Activated CD4-positive, alpha-beta memory T cell treated with anti-CD3 and anti-CD28 coated beads, Interleukin-2, amount 10 ng/mL, durations not matched to agents 7 days and 5 days (primary cell): ENCODE data around the gene HOXA5. TPM values are rescaled to one million over a fixed set of nuclear protein-coding genes. Genes with fewer than 3 reads are reported as not detected.
A peak's percentile ranks its signal among the peaks of the same experiment; 100 is the strongest.

Experiments
- CTCF ChIA-PET: fragments of 350-600 bp; sonication (Branson Sonifier 250); formaldehyde crosslinking; loops from one replicate; lab custom pipeline; 2021; ENCODE audit warnings: antibody characterized with exemption, inconsistent platforms; lab: Charles Lee
- POLR2A ChIA-PET: fragments of 350-600 bp; sonication (Branson Sonifier 250); formaldehyde crosslinking; loops from one replicate; lab custom pipeline; 2021; ENCODE audit warnings: antibody characterized with exemption; lab: Charles Lee
- DNase-seq: peaks from one replicate; pipeline ENCODE4 v3.0.0-alpha.2; 2020
- H3K27ac Mint-ChIP-seq: one replicate; pipeline ENCODE4 v1.8.0; 2021; ENCODE audit warnings: mild to moderate bottlenecking, mixed read lengths
- H3K27me3 Mint-ChIP-seq: one replicate; pipeline ENCODE4 v1.8.0; 2021; ENCODE audit warnings: mixed read lengths
- H3K36me3 Mint-ChIP-seq: one replicate; pipeline ENCODE4 v1.8.0; 2021; ENCODE audit warnings: low read depth, mixed read lengths
- H3K4me1 Mint-ChIP-seq: one replicate; pipeline ENCODE4 v1.8.0; 2021; ENCODE audit warnings: mixed read lengths
- H3K4me3 Mint-ChIP-seq: one replicate; pipeline ENCODE4 v1.8.0; 2021; ENCODE audit warnings: mild to moderate bottlenecking, mixed read lengths
- H3K9me3 Mint-ChIP-seq: one replicate; pipeline ENCODE4 v1.8.0; 2021; ENCODE audit warnings: mixed read lengths
- total RNA-seq, 2 experiments: library from RNA; stranded (reverse); gene quantifications; one replicate each; pipeline ENCODE4 v1.2.3, GENCODE V29; 2021

HOXA5 gene
- total RNA-seq, 2 experiments from 2014 or later: not detected

DNA sequence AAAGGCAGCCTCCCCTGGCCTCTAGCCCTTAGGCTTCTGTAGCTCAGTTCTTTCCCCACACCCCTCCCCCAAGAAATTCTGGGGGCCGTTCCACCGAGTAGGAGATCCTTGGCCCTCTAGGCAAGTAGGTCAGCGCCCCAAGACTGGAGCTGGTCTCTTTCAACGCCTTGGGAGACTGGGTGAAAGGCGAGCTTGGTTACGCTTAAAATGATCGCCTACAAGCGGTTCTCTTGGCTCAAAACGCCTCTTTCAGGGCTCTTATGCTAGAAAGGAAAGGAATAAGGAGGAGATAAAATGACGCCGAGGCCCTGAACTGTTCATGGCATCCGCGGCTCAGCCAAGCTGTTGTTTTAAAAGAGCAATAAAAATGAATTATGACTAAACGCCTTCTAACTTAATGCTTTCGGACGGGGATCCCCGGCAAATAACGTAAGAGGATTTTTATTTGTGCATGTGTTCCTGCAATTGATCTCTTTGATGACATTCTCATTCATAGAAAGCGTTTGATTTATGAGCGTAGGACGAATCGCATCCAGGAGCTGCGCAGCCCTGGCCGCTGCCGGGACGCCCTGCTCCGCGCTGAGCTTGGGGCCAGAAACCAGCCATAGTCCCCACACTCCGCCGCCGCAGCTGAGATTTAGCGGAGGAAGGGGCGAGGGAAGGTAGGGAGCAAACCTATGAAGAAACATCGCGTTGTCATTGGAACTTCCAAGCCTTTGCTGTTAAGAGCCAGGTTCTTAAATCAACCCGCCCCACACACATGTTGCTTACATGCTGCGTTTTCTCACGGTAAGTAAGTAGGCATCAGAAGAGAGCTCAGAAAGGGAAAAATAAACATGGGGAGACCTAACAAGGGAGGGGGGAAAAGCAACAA, 44.7 kb downstream of the HOXA5 start:
- H3K27me3 Mint-ChIP-seq: peaks cover 82% of the 10 kb centered on the region
- peaks cover 8% of the 10 kb centered on the region for H3K36me3 Mint-ChIP-seq
- H3K4me1 Mint-ChIP-seq: peaks cover 26% of the 10 kb centered on the region
- no peaks in the 10 kb centered on the region for H3K9me3 Mint-ChIP-seq
- ChIA-PET CTCF (interaction anchor here (0.5 kb wide), 2 partner anchors 22 to 248 kb away, joined by 5 read pairs; no protein-coding TSS in a partner anchor), POLR2A (no interaction called here)
- no peak overlapping the region for H3K4me3 Mint-ChIP-seq
- DNase-seq: no peak
- no peak overlapping the region for H3K27ac Mint-ChIP-seq

DNA sequence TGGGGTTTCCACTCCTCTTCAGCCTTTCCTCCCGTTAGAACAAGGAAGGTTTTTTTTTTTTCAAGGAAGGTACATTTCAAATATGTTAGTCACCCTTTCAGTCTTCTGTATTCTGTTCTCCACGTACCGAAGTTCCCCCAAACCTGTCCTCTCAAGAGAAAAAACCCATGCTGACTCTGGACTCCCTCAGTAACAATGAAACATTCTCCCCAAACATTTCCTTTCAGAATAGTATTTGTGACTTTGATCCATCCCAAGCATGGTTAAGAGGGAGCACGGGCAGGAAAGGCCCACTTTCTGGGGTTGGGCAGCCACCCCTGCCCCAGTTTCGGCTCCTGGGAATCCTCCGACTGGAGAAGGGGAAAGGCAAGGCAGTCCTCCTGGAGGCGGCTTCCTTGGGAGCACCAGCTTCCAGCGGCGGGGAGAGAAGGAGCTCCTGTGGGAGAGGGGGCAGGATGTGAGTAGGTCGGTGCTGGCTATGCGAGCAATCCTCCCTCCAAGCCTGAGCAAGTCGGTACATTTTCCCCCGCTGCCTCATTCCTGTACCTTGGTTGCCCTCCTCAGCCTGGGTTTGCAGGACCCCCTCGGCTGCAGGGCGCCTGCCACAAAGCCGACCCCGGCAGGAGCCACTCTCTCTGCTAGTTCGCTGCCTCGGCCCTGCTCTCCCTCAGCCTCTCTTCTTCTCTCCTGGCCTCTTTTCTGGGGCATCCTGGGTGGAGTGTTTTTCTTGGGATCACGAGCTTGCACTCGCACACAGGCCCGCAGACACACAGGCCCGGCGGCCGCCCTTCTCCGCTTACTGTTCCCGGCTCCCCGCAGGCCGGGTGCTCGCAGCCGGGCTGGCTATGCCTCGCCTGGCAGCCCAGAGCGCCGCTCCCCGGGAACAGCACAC, 45.5 kb downstream of the HOXA5 start:
- Mint-ChIP-seq H3K27ac (no peak overlapping the region), H3K36me3 (peaks cover 8% of the 10 kb centered on the region), H3K27me3 (peaks cover 80% of the 10 kb centered on the region), H3K4me3 (peak overlapping the region; percentile 85), H3K9me3 (no peaks in the 10 kb centered on the region), H3K4me1 (peaks cover 26% of the 10 kb centered on the region)
- ChIA-PET CTCF (no interaction called here), POLR2A (no interaction called here)
- no peak for DNase-seq

DNA sequence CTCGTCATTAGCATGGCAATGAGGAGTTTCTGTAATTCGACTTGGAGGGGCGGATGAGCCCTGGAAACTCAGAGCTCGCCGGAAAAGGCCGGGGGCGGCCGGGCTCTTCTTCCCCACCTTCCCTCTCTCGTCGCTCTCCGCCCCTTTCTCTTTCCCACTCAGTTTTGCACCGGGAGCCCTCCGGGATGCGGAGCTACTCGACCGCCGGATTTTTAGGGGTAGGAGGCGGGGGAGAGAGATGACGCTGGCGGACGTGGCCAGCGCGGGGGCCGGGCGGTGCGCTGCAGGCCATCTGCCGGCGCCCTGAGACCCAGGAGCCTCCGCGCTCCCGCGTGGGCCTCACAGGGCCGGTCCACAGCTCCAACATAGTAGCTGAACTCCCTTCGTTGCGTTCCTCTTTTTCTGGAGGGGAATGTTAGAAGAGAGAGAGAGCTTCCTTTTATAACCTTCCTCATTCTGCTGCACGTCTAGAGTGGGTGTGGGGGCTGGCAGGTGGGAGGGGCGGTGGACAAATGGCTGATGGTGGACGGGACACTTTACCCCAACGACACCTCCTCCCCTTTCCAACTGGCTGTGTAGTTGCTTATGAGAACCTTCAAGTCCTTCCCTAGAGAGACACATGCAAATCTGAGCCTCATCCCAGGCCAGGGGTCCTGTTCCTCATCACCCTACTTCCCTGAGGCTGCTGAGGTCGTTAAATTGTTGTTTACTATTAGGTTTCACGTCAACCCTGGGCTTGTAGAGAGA, 46.5 kb downstream of the HOXA5 start:
- Mint-ChIP-seq H3K27me3 (peaks cover 81% of the 10 kb centered on the region), H3K9me3 (no peaks in the 10 kb centered on the region), H3K27ac (no peak overlapping the region), H3K4me3 (peak overlapping the region; percentile 85), H3K4me1 (peaks cover 20% of the 10 kb centered on the region), H3K36me3 (peaks cover 8% of the 10 kb centered on the region)
- no peak for DNase-seq
- ChIA-PET CTCF (interaction anchor here (1.3 kb wide), 2 partner anchors 8 to 54 kb away, joined by 3 to 6 read pairs; no protein-coding TSS in a partner anchor), POLR2A (interaction anchor here (0.9 to 1.0 kb wide), 2 partner anchors 232 to 234 kb away, joined by 3 to 5 read pairs; no protein-coding TSS in a partner anchor)

GRCh38 chr7:27095897-27096767, 47.3 kb downstream of the HOXA5 start, which contains the start of gene HOXA1:
HOXA1 (minus strand) TSS chr7:27096000; CDS start chr7:27095912, 88 bp downstream.
- ChIA-PET POLR2A (interaction anchor here (0.9 to 1.0 kb wide), 2 partner anchors 231 to 233 kb away, joined by 3 to 5 read pairs; no protein-coding TSS in a partner anchor), CTCF (interaction anchor here (1.3 kb wide), 2 partner anchors 9 to 54 kb away, joined by 3 to 6 read pairs; no protein-coding TSS in a partner anchor)
- Mint-ChIP-seq H3K9me3 (no peaks in the 10 kb centered on the region), H3K36me3 (peaks cover 4% of the 10 kb centered on the region), H3K4me1 (peaks cover 20% of the 10 kb centered on the region), H3K27me3 (peaks cover 81% of the 10 kb centered on the region), H3K27ac (peak within 1 kb of the TSS; percentile 70), H3K4me3 (peak within 1 kb of the TSS; percentile 85)
- DNase-seq: peak; percentile 78

DNA sequence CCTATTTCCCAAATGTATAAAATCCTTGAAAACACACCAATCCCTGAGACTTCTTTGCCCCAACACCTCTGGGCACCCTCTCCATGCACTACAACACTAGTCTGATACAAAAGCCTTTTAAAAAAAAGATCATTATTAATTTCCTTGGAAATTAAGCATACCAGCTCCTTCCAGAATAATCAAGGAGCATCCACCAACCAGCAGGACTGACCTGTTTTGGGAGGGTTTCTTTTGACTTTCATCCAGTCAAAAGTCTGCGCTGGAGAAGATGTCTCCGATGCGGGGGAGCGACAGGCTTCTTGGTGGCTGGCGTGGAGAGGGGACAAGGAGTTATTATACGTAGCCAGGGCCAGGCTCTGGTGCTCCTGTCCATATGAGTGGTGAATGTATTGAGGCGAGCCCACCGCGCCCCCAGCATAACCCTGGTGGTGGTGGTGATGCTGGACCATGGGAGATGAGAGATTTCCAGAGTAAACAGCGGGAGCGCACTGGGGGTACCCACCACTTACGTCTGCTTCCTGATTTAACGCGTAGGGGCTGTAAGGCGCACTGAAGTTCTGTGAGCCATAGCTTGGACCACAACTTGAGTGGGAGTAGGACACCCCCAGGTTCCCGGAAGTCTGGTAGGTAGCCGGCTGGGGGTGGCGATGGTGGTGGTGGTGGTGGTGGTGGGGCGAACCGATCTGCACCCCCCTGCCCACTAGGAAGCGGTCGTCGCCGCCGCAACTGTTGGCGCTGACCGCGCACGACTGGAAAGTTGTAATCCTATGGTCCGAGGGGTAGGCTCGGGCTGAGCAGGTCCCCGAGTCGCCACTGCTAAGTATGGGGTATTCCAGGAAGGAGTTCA, 48.2 kb downstream of the HOXA5 start:
- ChIA-PET POLR2A (no interaction called here), CTCF (interaction anchor here (1.3 kb wide), 1 partner anchor 55 kb away, joined by 4 read pairs; no protein-coding TSS in a partner anchor)
- H3K9me3 Mint-ChIP-seq: no peaks in the 10 kb centered on the region

GRCh38 chr7:27094304-27095049, 49.0 kb downstream of the HOXA5 start:
- Mint-ChIP-seq H3K4me3 (peak overlapping the region; percentile 85), H3K36me3 (no peaks in the 10 kb centered on the region), H3K4me1 (peaks cover 20% of the 10 kb centered on the region), H3K27me3 (peaks cover 84% of the 10 kb centered on the region), H3K9me3 (no peaks in the 10 kb centered on the region), H3K27ac (no peak overlapping the region)
- no peak for DNase-seq
- ChIA-PET POLR2A (no interaction called here), CTCF (interaction anchor here (1.3 kb wide), 1 partner anchor 56 kb away, joined by 4 read pairs; no protein-coding TSS in a partner anchor)

More for the DNA sequence above, 48.2 kb downstream of the HOXA5 start:
- peaks cover under 1% of the 10 kb centered on the region for H3K36me3 Mint-ChIP-seq
- peak; percentile 18 for DNase-seq
- peaks cover 81% of the 10 kb centered on the region for H3K27me3 Mint-ChIP-seq
- H3K4me3 Mint-ChIP-seq: peak overlapping the region; percentile 85
- H3K27ac Mint-ChIP-seq: peak overlapping the region; percentile 70
- H3K4me1 Mint-ChIP-seq: peaks cover 20% of the 10 kb centered on the region

DNA sequence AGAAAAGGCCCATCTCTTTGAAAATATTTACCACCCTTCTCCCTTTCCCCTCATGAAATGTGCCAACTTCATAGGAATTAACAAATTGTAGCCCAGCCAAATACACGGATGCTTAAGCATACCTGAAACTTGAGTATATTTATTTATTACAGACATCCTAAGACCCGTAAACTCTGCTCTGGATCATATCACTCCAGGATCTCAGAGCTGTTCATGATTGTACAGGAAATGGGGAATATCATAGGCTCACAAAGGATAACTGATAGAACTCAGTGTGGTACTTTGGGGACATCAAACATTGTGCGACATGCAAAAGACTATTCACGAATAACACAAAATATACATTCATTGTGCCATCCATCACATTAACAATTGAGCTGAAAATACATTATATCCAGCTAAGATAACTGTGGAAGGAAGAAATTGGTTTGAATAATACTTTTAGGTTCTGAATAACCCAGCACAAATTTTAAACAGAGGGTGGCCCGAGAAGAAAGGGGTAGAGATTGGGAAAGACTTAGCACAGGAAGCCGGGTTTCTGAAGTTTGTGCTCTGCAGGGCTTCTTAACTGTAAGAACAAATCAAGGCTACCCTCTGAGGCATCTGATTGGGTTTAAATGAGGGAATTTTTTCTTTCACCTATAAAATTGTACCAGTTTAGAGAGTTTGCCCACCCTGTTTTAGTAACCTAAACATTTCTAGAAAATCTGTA, 50.1 kb downstream of the HOXA5 start:
- Mint-ChIP-seq H3K9me3 (no peaks in the 10 kb centered on the region), H3K4me1 (peaks cover 20% of the 10 kb centered on the region), H3K27me3 (peaks cover 85% of the 10 kb centered on the region), H3K4me3 (no peak overlapping the region), H3K36me3 (no peaks in the 10 kb centered on the region), H3K27ac (no peak overlapping the region)
- CTCF ChIA-PET: interaction anchor here (1.3 kb wide), 1 partner anchor 57 kb away, joined by 4 read pairs; no protein-coding TSS in a partner anchor
- POLR2A ChIA-PET: interaction anchor here (1.1 kb wide), 1 partner anchor 12 kb away, joined by 3 read pairs; no protein-coding TSS in a partner anchor
- DNase-seq: no peak

- H3K27me3 Mint-ChIP-seq: peaks cover 84% of the 10 kb centered on the region
- ChIA-PET POLR2A (interaction anchor here (1.1 kb wide), 1 partner anchor 13 kb away, joined by 3 read pairs; no protein-coding TSS in a partner anchor), CTCF (interaction anchor here (0.6 kb wide), 1 partner anchor 76 kb away, joined by 3 read pairs; no protein-coding TSS in a partner anchor)
- no peaks in the 10 kb centered on the region for H3K36me3 Mint-ChIP-seq
- H3K9me3 Mint-ChIP-seq: no peaks in the 10 kb centered on the region
- no peak for DNase-seq
- no peak overlapping the region for H3K4me3 Mint-ChIP-seq
- H3K4me1 Mint-ChIP-seq: peaks cover 19% of the 10 kb centered on the region
- H3K27ac Mint-ChIP-seq: no peak overlapping the region
Observed at GRCh38 chr7:27092819-27093110, 50.7 kb downstream of the HOXA5 start.

- Mint-ChIP-seq H3K27me3 (peaks cover 84% of the 10 kb centered on the region), H3K4me1 (peaks cover 15% of the 10 kb centered on the region), H3K9me3 (peaks cover 2% of the 10 kb centered on the region), H3K36me3 (peaks cover 3% of the 10 kb centered on the region), H3K4me3 (no peak overlapping the region), H3K27ac (no peak overlapping the region)
- CTCF ChIA-PET: interaction anchor here (0.6 to 1.8 kb wide), 2 partner anchors 69 to 76 kb away, joined by 3 to 6 read pairs; no protein-coding TSS in a partner anchor
- POLR2A ChIA-PET: interaction anchor here (1.1 kb wide), 1 partner anchor 13 kb away, joined by 3 read pairs; no protein-coding TSS in a partner anchor
- DNase-seq: no peak
Observed at GRCh38 chr7:27091941-27092818, 51.3 kb downstream of the HOXA5 start.
